Uterus (tissue), 4 donors: ENCODE measurements around the gene UTP25. TPM values are rescaled to one million over a fixed set of nuclear protein-coding genes. Genes with fewer than 3 reads are reported as not detected.

ENCODE experiments used
- DNase-seq, 2 donors: peaks; one replicate each; pipeline ENCODE4 v3.0.0-alpha.2; 2019 to 2020
- H3K27ac ChIP-seq, 2 donors: fragments of 200-600 bp; sonication (generic); 1 replicate in 1 of 2; 2 replicates in 1 of 2; pipeline ENCODE4 v1.5.1; 2016 to 2018
- H3K27me3 ChIP-seq, 2 donors: fragments of 200-600 bp; sonication (generic); one replicate each; pipeline ENCODE4 v1.5.1; 2018 to 2019; ENCODE audit warnings: control low read depth in 1 of 2
- H3K36me3 ChIP-seq, 2 donors: fragments of 200-600 bp; sonication (generic); one replicate each; pipeline ENCODE4 v1.5.1; 2019; ENCODE audit warnings: control low read depth in 1 of 2
- H3K4me1 ChIP-seq, 2 donors: fragments of 200-600 bp; sonication (generic); one replicate each; pipeline ENCODE4 v1.5.1; 2018 to 2019; ENCODE audit warnings: control low read depth in 1 of 2
- H3K4me3 ChIP-seq, 2 donors: fragments of 200-600 bp; sonication (generic); 1 replicate in 1 of 2; 2 replicates in 1 of 2; pipeline ENCODE4 v1.5.1; 2018 to 2019; ENCODE audit warnings: mild to moderate bottlenecking in 1 of 2
- H3K9me3 ChIP-seq, 2 donors: fragments of 200-600 bp; sonication (generic); one replicate each; pipeline ENCODE4 v1.5.1; 2019; ENCODE audit warnings: control low read depth in 1 of 2
- POLR2A ChIP-seq, 2 donors: fragments of 450-650 bp; IDR thresholded peaks; one replicate each; pipeline ENCODE4 v1.6.1; 2016; ENCODE audit warnings: antibody characterized with exemption in 2 of 2, mild to moderate bottlenecking in 1 of 2, moderate library complexity in 1 of 2
- intact Hi-C: fragments of 100-400 bp; cut with DNase I; formaldehyde crosslinking; loops from one replicate; pipeline ENCODE4 v1.15.1; 2023; ENCODE audit warnings: low total_unique reads
- total RNA-seq, 4 donors: library from RNA; depleted of rRNA in 3 of 4; stranded (reverse); fragments of >200 nt in 3 of 4; gene quantifications; one replicate each; pipeline versions ENCODE4 v1.1.0 to v1.2.4, GENCODE V29; 2014 to 2023
- TF ChIP-seq, protein P1 (sequence below), 4 experiments: fragments of 200-600 bp in 2 of 4; fragments of 450-650 bp in 2 of 4; sonication (generic) in 2 of 4; IDR thresholded peaks; one replicate each; pipeline ENCODE4 v1.5.1; 2016 to 2019; ENCODE audit warnings: antibody characterized with exemption in 4 of 4, mild to moderate bottlenecking in 2 of 4, moderate library complexity in 1 of 4
- donor health status: DM: yes; HTN: yes; CAD: no.

UTP25 gene
- total RNA-seq, 4 donors from 2014 or later, result 6.8 to 12.4 (median 8.8) TPM

- Histone ChIP-seq H3K27me3 (no peaks in the 10 kb centered on the region), H3K36me3 (no peaks in the 10 kb centered on the region), H3K27ac (no peak overlapping the region), H3K4me3 (no peak overlapping the region), H3K9me3 (no peaks in the 10 kb centered on the region), H3K4me1 (no peaks in the 10 kb centered on the region)
- intact Hi-C loops, result no loop called here
- TF ChIP-seq, protein P1, sequence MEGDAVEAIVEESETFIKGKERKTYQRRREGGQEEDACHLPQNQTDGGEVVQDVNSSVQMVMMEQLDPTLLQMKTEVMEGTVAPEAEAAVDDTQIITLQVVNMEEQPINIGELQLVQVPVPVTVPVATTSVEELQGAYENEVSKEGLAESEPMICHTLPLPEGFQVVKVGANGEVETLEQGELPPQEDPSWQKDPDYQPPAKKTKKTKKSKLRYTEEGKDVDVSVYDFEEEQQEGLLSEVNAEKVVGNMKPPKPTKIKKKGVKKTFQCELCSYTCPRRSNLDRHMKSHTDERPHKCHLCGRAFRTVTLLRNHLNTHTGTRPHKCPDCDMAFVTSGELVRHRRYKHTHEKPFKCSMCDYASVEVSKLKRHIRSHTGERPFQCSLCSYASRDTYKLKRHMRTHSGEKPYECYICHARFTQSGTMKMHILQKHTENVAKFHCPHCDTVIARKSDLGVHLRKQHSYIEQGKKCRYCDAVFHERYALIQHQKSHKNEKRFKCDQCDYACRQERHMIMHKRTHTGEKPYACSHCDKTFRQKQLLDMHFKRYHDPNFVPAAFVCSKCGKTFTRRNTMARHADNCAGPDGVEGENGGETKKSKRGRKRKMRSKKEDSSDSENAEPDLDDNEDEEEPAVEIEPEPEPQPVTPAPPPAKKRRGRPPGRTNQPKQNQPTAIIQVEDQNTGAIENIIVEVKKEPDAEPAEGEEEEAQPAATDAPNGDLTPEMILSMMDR (IDR thresholded peaks at IDR 0.05), result no peak
- DNase-seq, result no peak
These were observed 20.3 kb upstream of the UTP25 start for GRCh38 chr1:209807509-209807908.

DNA sequence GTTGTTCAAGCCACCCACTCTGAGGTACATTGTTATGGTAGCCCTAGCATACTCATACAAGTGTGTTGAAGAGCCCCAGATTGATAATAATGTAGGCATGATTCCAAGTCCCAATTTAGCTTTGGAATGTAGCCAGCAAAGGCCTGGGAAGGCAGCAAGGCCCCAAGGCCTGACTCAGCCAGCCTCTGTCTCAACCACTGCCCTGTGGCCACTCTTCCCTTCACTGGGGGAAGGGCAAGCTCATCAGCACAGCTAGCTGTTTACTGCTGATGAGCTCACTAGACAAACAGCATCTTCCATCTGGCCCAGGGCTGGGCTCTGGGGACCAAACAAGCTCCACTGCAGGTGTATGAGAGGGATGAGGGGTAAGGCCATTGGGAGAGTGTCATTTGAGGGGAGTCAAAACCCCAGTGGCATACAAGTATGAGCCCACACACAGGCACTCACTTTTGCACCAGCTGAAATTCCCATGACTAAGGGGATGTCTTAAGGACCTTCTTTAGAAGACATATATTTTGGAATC is 19.7 kb upstream of the UTP25 start:
- Histone ChIP-seq H3K27ac (no peak overlapping the region), H3K4me3 (no peak overlapping the region), H3K36me3 (no peaks in the 10 kb centered on the region), H3K9me3 (no peaks in the 10 kb centered on the region), H3K27me3 (no peaks in the 10 kb centered on the region), H3K4me1 (no peaks in the 10 kb centered on the region)
- no peak for DNase-seq
- intact Hi-C loops, result no loop called here
- TF ChIP-seq, protein P1 (IDR thresholded peaks at IDR 0.05), result no peak
- no peak for TF ChIP-seq POLR2A (IDR thresholded peaks at IDR 0.05)

- DNase-seq, result no peak
- intact Hi-C loops, result no loop called here
- no peak overlapping the region for H3K4me3 ChIP-seq
- H3K9me3 ChIP-seq, result no peaks in the 10 kb centered on the region
- H3K27ac ChIP-seq, result no peak overlapping the region
- no peaks in the 10 kb centered on the region for H3K27me3 ChIP-seq
- TF ChIP-seq, protein P1 (IDR thresholded peaks at IDR 0.05), result no peak
- no peak for TF ChIP-seq POLR2A (IDR thresholded peaks at IDR 0.05)
- H3K4me1 ChIP-seq, result no peaks in the 10 kb centered on the region
- no peaks in the 10 kb centered on the region for H3K36me3 ChIP-seq
These were observed 18.2 kb upstream of the UTP25 start for GRCh38 chr1:209809611-209810010.

- TF ChIP-seq POLR2A (IDR thresholded peaks at IDR 0.05), result no peak
- TF ChIP-seq, protein P1 (IDR thresholded peaks at IDR 0.05), result no peak
- DNase-seq, result no peak
- Histone ChIP-seq H3K27ac (no peak overlapping the region), H3K27me3 (no peaks in the 10 kb centered on the region), H3K36me3 (no peaks in the 10 kb centered on the region), H3K4me3 (no peak overlapping the region), H3K9me3 (no peaks in the 10 kb centered on the region), H3K4me1 (no peaks in the 10 kb centered on the region)
- intact Hi-C loops, result no loop called here
These were observed 17.0 kb upstream of the UTP25 start for GRCh38 chr1:209810783-209811182.

DNA sequence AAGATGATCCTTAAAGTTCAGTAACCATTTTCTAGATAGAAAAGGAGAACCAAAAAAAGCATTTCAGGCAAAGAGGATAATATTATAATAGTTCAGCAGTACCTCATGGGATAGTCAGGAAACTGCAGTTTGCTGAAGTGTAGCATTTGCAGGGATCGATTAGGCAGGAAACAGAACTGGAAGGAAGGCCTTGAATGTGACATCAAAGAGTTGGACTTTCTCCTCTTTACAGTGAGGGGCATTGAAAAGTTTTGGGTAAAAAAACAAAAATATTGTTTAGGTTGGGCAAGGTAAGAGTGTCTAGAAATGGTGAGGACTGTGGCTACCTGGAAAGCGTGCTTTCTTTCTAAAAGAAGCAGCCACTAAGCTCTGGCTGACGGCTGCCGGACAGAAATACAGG is 13.9 kb upstream of the UTP25 start:
- no peaks in the 10 kb centered on the region for H3K27me3 ChIP-seq
- no peak for DNase-seq
- H3K36me3 ChIP-seq, result no peaks in the 10 kb centered on the region
- no peaks in the 10 kb centered on the region for H3K4me1 ChIP-seq
- no peak overlapping the region for H3K27ac ChIP-seq
- no peaks in the 10 kb centered on the region for H3K9me3 ChIP-seq
- H3K4me3 ChIP-seq, result no peak overlapping the region
- intact Hi-C loops, result no loop called here
- TF ChIP-seq, protein P1 (IDR thresholded peaks at IDR 0.05), result no peak
- no peak for TF ChIP-seq POLR2A (IDR thresholded peaks at IDR 0.05)
